Measurements from ENCODE around the gene MNT.
A peak's percentile ranks its signal among the peaks of the same experiment; 100 is the strongest.

The MNT gene

DNA sequence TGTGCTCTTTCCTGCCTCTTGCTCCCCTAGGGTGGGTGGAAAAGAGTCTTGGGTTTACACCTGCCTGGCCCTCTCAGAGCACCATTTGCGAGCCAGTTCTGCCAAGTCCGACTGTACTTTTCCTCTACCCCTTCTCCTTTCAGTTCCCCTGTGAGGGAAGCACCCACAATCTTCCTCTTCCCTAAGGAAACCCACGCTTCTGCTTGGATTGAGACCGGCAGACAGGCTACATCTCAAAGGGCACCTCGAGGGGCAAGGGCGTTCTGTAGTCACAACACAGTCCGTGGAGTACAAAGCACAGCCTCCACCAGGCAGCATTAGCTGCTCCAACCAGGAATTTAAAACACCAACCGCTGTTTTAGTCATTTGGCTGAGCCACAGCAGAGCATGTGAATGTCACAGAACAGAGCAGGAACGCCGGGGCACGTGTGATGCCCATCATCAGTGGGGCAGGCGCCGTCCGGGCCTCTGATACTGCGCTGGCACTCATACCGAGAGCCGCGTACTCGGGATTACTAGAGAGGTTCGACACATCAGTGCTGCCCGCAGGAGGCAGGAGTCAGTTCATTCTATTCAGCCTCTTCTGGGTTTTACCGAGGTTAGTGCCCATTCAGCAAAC, 13.7 kb upstream of the MNT start:
- DNase-seq = no peak

DNA sequence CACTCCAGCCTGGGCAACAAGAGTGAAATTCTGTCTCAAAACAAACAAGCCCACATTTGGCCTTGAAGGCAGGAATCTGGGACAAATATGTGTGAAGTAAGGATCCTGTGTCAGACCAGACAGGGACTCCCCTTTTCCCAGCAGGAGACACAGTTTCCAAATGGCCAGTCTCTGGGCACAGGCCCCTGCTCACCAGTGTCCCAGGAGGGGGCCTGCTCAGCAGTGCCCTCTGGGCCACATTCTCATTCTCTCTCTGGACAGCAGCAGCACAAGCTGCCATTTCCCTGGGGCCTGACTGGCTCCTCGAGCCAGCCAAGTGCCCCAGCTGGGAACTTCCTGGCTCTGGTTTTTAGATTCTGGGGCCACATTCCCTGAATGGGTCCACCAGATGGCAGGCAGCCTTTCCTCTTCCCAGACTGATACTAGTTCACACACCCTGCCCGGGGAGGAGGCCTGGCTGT, 11.7 kb upstream of the MNT start:
- DNase-seq = no peak

DNA sequence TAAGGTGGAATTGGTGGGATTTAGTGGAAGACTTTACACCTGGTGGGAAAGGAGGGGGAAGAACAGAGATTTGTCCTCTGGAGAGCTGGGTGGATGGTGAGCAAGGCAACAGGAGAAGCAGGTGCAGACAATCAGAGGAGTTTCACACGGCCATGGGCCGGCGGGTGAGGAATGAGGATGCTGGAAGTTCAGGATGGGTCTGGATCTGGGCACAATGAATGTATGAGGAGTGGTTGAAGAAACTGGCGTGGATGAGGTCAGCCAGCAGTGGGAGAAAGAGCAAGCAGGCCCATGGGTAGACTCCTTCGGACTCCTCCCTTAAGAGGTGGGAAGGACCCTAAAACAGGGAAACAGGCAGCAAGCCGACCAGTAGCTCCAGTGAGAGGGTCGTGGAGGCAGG, 10.1 kb upstream of the MNT start:
- DNase-seq = no peak

DNA sequence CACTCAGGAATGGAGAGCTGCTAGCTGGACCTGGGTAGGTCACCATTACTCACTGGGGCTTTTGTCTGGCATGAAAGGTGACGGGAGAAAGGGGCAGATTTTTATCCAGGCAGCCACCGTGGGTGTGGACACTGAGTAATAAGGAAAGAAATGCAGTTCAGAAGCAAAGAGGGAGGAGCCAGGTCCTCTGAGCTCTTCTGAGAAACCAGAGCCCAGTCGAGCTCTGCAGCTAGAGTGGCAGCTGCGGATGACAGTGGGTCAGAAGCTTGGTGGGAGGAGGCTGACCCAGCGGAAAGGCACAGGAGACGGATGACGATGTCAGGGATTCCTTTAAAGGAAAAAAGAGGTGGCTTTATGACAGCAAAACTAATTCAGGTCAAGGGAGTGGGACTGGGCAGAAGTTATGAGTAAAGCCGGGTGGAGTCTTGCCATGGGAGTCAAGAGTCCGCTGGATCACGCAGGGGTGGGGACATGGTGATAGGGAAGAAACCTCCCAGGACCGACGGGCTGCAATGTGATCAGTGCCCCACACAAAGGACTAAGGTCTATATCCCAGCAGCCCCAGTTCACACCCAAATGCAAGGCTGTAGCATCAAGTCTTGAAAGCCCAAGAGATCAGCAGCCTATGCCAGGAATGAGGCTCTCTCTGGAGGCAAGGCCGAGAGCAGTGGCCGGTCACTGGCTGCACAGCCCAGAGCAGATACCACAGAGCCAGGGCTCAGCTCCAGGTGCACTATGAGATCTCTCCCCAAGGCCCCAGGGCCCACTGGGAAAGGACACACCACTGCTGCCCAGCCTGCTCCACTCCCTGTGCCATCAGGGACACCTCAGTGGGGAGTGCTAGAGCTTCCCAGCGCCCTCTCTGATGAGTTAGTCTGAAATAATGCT, 6.3 kb upstream of the MNT start:
- no peak for DNase-seq

DNA sequence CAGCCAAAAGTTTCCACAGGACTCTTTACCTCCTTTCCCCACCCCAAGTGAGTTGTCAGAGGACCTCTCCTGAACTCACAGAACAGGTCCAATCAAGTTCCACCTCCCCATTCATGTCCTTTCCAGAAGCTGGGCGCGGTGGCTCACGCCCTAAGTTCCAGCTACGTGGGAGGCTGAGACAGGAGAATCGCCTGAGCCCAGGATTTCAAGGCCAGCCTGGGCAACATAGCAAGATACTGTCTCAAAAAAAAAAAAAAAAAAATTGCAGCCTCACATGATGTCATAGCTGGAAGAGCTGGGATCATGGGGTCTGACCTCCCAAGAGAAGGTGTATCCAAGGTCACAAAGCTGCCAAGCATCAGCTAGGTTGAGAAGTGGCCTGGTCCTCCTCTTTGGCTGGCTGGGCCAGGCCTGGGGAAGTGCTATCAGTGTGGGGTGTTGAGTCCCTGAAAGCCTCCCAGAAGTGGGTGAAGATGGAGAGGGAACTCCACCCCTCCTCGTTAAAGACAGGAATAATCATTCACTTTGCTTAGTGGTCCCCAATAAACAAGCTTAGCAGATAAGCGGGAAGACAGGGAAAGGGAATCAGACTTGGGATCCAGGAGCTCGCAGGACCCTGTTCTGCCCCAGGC, 5.5 kb upstream of the MNT start:
- DNase-seq = no peak

DNA sequence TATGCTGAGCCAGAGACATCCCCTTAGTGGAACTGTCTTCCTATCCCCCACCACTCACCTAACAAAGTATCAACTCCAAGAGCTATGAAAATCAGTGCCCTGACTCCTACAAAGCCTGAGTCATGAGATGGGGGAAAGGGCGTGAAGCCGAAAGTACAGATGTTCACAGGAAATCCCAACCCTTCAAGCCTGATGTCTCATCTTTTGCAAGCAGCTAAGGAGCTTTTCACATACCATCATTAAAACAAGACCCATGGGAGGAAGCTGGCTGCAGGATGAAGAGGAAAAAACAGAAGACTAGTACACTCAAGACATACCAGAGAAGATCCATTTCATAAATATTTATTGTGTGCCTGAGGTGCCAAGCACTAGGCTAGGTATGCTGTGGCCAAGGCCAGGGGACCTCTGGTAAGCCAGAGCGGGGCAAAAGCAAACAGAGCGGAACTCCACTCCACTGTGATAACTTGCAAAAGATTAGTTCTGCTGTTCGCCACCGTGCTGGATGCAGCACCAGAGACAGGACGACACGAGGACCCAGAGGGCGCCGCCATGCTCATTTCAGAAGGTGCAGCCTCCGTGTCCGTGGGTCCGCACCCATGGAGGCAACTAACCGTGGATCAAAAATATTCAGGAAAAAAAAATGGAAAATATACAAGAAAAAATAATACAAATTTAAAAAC, 4.5 kb upstream of the MNT start:
- DNase-seq = no peak

DNA sequence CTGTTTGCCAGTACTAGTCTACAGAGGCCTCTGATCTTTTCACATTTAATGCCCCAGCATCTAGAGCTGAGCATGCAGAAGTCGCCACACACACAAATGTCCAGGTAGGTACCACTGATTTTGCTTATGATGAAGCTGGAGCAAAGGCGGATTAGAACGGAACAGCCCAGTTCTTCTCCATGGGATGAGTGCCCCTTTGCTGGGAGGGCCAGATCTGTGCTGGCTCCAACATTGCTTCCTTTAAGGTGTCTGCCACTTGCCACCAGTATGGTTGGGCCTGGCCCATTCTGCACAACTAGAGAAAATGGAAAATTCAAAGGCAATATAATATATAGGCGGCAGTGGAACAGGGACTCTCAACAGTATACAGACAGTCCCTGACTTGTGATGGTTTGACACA, 2.2 kb upstream of the MNT start:
- no peak for DNase-seq

DNA sequence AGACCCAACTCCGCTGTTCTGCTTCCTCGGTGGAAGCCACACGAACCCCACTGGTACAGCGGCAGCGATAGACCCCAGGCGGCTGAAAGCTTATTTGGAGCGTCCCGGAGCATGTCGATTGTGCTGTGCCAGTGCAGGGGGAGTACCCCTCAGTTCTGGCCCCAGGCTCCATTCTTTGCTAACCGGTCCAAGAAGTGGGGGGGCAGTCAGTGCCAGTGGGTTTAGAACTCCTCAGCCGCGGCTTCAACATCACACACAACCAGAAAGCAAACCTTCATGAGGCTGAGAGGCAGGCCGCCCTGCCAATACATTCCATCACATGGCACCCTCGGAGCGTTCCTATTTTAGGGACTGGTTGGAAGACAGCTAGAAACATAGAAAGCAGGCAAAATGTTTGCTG, 1.7 kb upstream of the MNT start:
- no peak for DNase-seq

DNA sequence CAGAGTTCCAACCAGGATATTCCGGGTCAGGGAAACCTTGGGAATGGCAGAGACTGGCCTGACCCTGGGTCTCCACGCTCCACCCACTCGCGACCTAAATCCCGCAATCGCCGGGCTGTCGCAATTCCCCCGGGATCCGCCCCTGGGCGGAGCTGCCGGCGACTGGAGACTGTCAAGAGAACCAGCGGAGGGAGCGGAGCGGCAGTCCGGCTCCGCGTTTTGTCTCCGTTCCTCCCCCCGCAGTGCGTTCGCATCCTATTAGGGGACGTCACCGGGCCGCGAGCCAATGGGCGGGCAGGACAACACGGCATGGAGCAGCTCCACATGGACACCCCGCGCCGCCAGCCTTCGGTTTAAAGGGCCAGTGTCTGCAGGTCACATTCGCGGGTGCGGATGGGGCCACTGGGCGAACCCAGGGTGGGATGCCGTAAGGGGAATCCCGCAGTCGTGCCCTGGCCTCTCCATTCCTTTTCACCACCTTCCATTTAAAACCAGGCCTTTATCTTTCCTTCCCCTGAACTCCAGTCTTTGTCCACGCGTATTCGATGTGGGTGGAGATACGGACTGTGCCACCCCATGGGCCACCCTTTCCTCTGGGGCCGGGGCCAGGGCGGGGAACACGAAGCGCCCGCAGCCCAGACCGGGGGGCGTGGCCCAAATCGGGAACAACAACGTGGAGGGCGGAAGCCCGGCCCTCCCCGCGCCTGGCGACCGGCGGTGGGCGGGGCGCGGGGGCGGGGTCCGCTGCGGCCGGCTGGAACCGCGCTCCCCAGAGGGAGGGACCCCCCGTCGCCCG, 764 bp upstream of the MNT start:
- DNase-seq = peak; percentile 99

DNA sequence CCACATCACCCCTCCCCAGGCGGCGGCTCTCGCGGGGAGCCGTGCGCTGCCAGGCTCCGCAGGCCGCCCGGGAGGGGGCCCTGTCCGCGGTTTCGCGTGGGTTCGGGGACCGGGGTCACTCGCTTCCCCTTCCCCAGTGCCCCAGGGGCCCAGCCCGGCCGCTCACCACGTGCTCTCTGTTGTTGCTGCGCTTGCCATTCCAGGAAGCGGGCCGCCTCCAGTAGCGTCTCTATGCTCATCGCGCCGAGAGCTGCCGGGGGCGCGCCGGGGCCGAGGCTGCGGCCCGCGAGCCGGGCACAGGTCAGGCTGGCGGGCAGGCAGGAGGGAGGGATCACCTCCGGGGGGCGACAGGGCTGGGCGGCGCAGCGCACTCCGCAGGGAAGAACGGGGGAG, 390 bp downstream of the MNT start:
- DNase-seq = peak; percentile 52

DNA sequence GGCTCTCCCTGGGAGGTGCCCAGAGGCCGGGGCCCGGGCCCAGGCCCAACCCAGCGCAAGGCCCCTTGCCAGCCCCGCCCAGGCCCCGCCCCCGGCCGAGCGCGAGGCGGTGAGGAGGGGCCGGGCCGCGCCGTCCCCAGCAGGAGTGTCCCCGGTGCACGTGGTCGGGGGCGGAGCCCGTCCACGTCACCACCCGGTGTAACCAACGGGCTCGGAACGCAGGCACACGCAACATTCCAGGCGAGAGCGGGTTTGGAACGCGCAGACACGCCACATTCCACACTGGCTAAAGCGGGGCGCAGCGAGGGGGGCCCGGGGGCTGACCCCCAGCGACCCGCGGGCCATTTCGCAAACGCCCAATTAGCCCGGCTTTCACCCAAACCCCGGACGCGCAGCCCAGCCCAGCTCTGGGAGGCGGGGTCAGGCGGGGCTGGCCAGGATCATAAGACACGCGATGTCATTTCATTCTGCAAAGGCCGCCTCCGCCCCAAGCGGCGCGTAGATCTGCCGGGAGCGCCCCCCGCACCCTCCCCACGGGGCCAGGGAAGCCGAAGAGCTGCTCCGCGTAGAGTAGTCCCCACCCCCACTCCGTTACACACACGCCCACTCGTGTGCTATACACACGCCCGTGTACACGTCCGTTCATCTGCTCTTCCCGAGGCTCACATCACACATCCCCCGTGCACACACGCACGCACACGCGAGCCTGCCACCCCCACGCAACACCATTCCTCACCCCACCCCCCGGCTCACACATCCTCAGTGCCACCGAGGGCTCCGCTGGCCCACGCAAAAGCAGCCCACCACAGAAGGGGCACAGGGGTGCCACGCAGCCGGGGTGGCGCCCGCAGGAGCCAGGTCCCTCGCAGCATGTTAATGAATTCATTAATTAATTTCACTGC, 1.0 kb downstream of the MNT start:
- peak; percentile 95 for DNase-seq

DNA sequence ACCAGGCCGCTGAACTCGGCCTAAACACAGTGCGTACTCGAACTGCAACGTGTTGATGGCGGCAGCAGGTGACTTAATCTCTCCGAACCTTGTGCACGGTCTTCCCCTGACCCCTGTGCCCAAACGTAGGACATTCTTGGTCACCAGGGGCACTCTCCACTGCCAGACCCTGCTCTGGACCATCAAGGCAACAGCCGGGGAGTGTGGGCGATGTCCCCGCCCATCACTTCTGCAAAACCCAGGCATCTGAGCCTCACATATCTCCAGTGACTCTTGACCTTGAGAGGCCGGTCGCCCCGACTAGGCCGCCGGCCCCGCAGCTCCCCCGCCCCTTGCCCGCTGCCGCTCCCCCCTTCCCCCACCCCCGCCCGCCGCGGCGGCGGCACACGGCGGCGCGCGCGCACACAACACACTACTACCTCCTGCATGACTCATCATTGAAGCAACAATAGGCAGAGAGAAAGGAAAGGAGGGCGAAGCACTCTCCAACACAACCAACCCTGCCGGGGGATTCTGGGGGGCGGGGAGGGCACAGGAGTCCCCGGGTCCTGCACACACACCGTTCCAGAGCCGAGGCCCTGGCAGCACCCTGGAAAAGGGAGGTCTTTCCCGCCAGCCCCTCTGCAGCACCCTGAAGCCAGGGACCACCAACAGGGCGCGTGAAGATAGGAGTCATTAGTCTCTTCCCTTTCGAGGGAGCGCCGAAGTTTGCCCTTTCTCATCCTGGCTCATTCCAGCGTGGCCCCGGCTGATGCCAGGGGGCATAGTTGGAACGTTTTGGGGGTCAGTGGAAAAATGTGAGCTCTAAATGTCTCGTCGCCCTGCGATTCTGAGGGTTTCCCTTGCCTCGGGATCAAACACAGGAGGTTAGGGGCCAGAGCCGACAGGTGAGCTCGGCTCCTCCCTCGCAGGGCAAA, 1.9 kb downstream of the MNT start:
- DNase-seq = peak; percentile 51

DNA sequence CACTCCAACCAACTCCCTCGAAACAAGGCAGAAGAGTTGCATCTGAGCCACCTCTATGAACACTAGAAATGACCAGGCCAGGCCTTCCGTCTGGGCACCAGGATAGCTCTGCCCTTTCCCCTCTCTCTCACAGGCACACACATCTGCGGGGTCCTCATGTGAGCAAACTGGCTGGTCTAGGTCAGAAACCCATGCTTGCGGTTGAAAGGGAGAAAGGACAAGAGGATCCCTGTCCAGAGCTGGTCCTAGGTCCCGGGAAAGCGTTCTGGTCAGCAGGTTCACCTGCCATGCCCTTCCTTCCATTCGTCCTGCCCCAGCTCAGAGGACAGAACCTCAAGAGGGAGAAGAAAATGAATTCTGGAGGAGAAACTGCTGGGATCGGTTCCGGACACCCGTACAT, 2.7 kb downstream of the MNT start:
- DNase-seq = no peak

DNA sequence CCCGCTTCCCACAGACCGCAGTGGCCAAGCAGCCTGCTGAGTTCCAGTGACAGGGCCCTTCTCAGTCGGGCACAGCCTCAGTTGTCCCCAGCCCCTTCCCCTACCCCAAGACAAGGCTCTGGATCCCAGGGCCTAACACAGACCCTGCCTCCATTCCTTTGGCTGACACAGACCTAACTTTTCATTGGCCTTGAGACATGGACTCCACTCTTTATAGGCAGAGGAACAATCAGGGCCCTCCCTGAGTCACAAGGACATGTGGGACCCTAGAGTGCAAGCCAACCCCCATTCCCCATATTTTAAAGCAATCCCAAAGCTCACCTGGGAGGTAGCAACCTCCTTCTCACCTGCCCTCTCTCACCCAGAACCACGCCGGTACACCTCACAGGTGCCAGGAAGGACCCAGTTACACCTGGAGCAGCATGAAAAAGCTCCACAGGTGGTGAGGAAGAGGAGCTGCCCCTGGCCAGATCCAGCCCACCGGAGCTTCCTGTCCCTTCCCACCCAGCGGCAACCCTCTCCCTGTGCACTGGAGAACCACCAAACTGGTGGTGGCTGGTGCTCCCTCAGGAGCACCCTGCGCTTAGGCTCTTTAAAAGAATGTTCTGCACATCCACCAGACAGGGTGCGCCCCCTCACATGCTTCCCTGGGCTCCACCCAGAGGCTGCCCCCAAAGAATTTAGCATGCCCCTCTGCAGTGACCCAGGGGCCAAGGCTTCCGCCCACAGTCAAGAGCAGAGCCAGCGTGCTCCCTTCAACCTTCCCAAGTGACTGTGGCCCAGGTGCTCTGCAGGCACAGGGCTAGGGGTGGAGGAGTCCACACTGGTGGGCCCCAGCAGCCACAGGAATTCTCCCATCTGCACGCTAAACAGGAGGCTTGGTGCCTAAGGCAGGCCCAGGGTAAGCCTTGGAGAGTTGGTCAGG, 3.4 kb downstream of the MNT start:
- DNase-seq = no peak

DNA sequence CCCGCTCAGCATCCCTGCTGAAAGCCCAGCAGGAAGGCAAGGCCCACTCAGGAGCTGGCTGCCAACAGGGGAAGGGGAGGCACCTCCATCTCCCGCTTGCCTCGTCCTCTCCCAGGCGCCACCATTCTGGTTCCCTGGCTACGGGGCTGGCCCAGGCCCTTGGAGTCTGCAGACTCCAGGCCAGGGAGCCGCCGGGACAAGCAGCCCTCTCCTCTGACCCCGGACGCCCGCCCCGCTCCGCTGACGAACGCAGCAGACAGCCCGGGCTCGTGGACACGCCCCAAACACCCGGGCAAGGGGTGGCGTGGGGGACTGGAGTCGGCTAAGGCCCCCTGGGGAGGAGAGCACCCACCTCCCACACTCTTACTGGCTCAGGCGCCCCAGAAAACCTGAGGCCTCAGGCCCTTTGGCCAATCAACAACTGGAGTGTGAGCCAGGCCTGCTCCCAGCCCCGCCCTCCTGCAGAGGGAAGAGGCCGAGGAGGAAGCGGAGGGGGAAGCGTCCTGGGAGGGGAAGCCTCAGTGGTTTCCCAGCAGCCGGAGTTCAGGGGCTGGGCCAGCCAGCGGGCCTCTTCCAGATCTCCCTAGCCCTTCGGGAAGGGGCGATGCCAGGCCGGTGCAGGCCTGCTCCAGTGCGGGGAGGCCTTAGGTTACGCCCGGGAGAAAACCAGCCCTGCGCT, 4.2 kb downstream of the MNT start:
- peak; percentile 97 for DNase-seq

DNA sequence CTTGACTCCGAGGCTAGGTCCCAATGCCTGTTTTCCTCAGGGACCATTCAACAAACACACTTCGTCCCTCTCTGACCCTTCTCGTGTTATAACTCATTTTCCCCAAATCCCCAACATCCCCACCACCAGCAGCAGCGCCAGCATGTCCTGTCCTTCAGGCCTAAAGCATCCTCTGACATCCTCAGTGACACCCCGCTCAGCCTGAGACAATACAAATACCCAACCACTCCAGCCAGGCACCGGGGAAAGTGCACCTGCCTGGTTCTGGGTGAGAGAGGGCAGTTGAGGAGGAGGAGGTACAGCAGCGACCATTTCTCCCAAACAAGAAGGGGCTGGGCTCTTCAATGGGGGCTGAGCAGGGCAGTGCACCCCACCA, 4.7 kb downstream of the MNT start:
- DNase-seq = no peak

DNA sequence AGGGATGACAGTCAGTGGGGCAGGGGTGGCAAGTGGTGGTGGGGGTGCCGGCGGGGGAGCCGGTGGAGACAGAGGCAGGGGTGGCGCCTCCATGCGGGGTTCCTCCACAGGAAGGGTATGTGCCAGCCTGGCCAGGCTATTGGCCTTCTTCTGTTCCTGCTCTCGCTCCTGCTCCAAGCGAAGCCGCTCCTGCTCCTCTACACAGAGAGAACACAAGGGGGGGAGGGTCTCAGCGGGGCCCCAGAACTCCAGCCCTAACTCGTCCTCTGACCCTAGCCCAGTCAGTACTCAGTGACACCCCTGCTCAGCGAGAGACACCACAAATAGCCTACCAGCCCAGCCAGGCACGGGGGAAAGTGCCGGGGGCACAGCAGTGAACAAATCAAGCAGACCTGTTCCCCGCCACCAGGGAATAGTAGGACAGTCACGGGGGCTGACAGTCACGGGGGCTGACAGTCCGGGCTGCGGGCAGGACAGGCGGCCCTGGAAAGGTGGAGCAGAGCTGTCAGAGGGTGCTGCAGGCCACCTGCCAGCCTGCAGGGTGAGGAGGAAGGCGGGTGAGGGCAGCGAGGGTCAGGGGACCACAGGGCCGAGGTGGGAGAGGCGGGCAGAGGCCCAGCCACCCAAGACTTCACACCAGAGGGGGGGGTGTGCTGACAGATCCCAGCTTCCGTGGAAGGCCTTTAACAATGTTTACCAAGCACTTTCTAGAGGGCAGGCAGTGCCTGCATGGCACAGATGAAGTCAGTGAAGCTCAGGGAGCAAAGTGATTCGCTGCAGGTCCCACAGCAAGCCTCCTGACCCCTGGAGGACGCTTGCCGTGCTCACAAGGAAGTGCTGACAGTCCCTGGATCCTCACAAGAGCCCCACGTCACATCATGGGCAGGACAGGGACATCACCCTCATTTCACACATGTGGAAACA, 5.3 kb downstream of the MNT start:
- DNase-seq = peak; percentile 15

Measured in MV-4-11 (cell line).